ENCODE data around the gene EPAS1. TPM values are rescaled to one million over a fixed set of nuclear protein-coding genes. Genes with fewer than 3 reads are reported as not detected.

Gene EPAS1
- total and polyA plus RNA-seq, 2 of the 8 experiments (the other 6 are each of a cell fraction or from before 2014, with no cell fraction given) = 2.0 to 4.9 TPM

GRCh38 chr2:46422717-46423394, 125.6 kb downstream of the EPAS1 start:
- no peak overlapping the region for H3K27ac ChIP-seq (ENCODE audit: low read depth, low read length)
- H3K79me2 ChIP-seq (ENCODE audit: control insufficient read depth in 1 of 2, insufficient read depth in 2 of 2, low read length in 2 of 2) = no peaks in the 10 kb centered on the region
- H3K27me3 ChIP-seq (replicated peaks in 1 of 4; ENCODE audit: control insufficient read depth in 3 of 4, extremely low read depth in 1 of 4, insufficient read depth in 3 of 4, low read length in 3 of 4) = no peaks in the 10 kb centered on the region
- H3K23me2 ChIP-seq (ENCODE audit: low read depth, low read length) = no peaks in the 10 kb centered on the region; the same call in 1 of the 2 replicates
- H3K9me3 ChIP-seq (ENCODE audit: insufficient read depth in 2 of 2, low read depth in 1 of 2, low read length in 1 of 2) = peaks cover 7 to 8% of the 10 kb centered on the region in 2 experiments; a peak in 2 of 4 replicates
- no peak overlapping the region for H4K8ac ChIP-seq (ENCODE audit: extremely low read depth, insufficient read depth, low read length)
- H3K23ac ChIP-seq (ENCODE audit: insufficient read length) = no peak overlapping the region
- H2AK5ac ChIP-seq (ENCODE audit: low read depth, low read length) = no peak overlapping the region
- no peaks in the 10 kb centered on the region for H4K20me1 ChIP-seq (replicated peaks in 1 of 2; ENCODE audit: control insufficient read depth in 1 of 2, insufficient read depth in 2 of 2, low read length in 2 of 2)
- no peak overlapping the region for H2BK120ac ChIP-seq (replicated peaks; ENCODE audit: low read depth, low read length)
- H2BK12ac ChIP-seq (ENCODE audit: low read depth, low read length) = no peak overlapping the region
- POLR2A ChIA-PET (ENCODE audit: partially characterized antibody) = interaction anchor here (0.6 kb wide), 1 partner anchor 135 kb away, joined by 3 read pairs; no protein-coding TSS in a partner anchor
- H3K14ac ChIP-seq (ENCODE audit: insufficient read length) = no peak overlapping the region
- H3K36me3 ChIP-seq (ENCODE audit: control insufficient read depth in 2 of 4, insufficient read depth in 4 of 4, low read length in 3 of 4) = no peaks in the 10 kb centered on the region
- DNase-seq (ENCODE audit: low read depth in 1 of 2, low spot score in 2 of 2) (no peak), FAIRE-seq (no peak)
- no peak overlapping the region for H3K4me3 ChIP-seq (ENCODE audit: extremely low read depth in 1 of 4, insufficient read depth in 2 of 4, low read depth in 3 of 4, low read length in 4 of 4)
- no peak overlapping the region for H3K9ac ChIP-seq (replicated peaks in 1 of 4; ENCODE audit: extremely low read depth in 1 of 4, low read depth in 3 of 4, low read length in 3 of 4)
- no peak overlapping the region for H4K91ac ChIP-seq (replicated peaks; ENCODE audit: insufficient read length, low read length)
- H3K4ac ChIP-seq (replicated peaks; ENCODE audit: insufficient read length, low read depth, low read length) = no peak overlapping the region
- H2BK5ac ChIP-seq (ENCODE audit: low read depth, low read length) = no peak overlapping the region
- H2BK15ac ChIP-seq (ENCODE audit: low read length) = no peak overlapping the region
- H3K18ac ChIP-seq (ENCODE audit: extremely low read depth, low read length) = no peak overlapping the region
- no peaks in the 10 kb centered on the region for H3K4me1 ChIP-seq (replicated peaks in 1 of 4; ENCODE audit: control insufficient read depth in 3 of 4, insufficient read depth in 4 of 4, low read length in 3 of 4)
- WGBS, 2 experiments (ENCODE audit: extremely low coverage in 1 of 2, insufficient coverage in 1 of 2, insufficient read length in 1 of 2, insufficient replicate concordance in 2 of 2, low coverage in 1 of 2, low lambda C conversion rate in 2 of 2, missing lambda C conversion rate in 1 of 2) = 88% methylated on average over 1 of the region's 1 CpG; no CpG with 5 or more reads in 1 of the 2 experiments
- H2BK20ac ChIP-seq (ENCODE audit: low read length) = no peak overlapping the region
- peak overlapping the region; percentile 46 for H3K56ac ChIP-seq (replicated peaks; ENCODE audit: insufficient read length, low read depth, low read length)
- no peak overlapping the region for H2AFZ ChIP-seq (ENCODE audit: low read length)
- no peak overlapping the region for H4K5ac ChIP-seq (ENCODE audit: insufficient read length, low read depth, low read length)
- no peaks in the 10 kb centered on the region for H3K79me1 ChIP-seq (ENCODE audit: low read depth, low read length)
- no peak overlapping the region for H3K4me2 ChIP-seq (ENCODE audit: insufficient read depth in 1 of 2, low read depth in 2 of 2, low read length in 2 of 2)
- CTCF ChIA-PET (ENCODE audit: partially characterized antibody) = interaction anchor here (1.1 kb wide), 3 partner anchors 9 to 95 kb away, joined by 3 to 4 read pairs (median 3); no protein-coding TSS in a partner anchor
- TF ChIP-seq PHF8 (conservative IDR thresholded peaks at IDR 0.05; ENCODE audit: low read depth, low read length) = no peak
- no peak for TF ChIP-seq TEAD4 (IDR thresholded peaks at IDR 0.05; ENCODE audit: low read depth, low read length)
- TF ChIP-seq FOSL1 (IDR thresholded peaks at IDR 0.05; ENCODE audit: insufficient read depth, low read depth, low read length) = no peak
- TF ChIP-seq NRF1 (IDR thresholded peaks at IDR 0.05; ENCODE audit: low read depth, low read length) = no peak
- TF ChIP-seq YY1 (IDR thresholded peaks at IDR 0.05; ENCODE audit: low read depth, low read length) = no peak
- TF ChIP-seq POLR2A (IDR thresholded peaks at IDR 0.05; ENCODE audit: control extremely low read depth in 1 of 2, low read depth in 2 of 2, low read length in 2 of 2) = no peak
- no peak for TF ChIP-seq SIX5 (IDR thresholded peaks at IDR 0.05; ENCODE audit: low read depth, low read length)
- TF ChIP-seq CTBP2 (IDR thresholded peaks at IDR 0.05; ENCODE audit: borderline replicate concordance, insufficient read depth, insufficient read length, low read length) = no peak
- no peak for TF ChIP-seq EGR1 (IDR thresholded peaks at IDR 0.05; ENCODE audit: borderline replicate concordance, low read depth, low read length)
- no peak for TF ChIP-seq POU5F1 (IDR thresholded peaks at IDR 0.05; ENCODE audit: low read depth, low read length)
- TF ChIP-seq CHD1 (IDR thresholded peaks at IDR 0.05; ENCODE audit: low read depth, low read length) = no peak
- no peak for TF ChIP-seq RAD21 (IDR thresholded peaks at IDR 0.05 in 1 of 2, conservative IDR thresholded peaks at IDR 0.05 in 1 of 2; ENCODE audit: low read depth in 2 of 2, low read length in 2 of 2)
- no peak for TF ChIP-seq HDAC2 (IDR thresholded peaks at IDR 0.05; ENCODE audit: borderline replicate concordance in 1 of 2, low read depth in 2 of 2, low read length in 2 of 2)
